Measurements from ENCODE around the gene PNLDC1. TPM values are rescaled to one million over a fixed set of nuclear protein-coding genes. Genes with fewer than 3 reads are reported as not detected.

PNLDC1 gene
- total RNA-seq, 1 donor from 2014 or later = not detected

DNA sequence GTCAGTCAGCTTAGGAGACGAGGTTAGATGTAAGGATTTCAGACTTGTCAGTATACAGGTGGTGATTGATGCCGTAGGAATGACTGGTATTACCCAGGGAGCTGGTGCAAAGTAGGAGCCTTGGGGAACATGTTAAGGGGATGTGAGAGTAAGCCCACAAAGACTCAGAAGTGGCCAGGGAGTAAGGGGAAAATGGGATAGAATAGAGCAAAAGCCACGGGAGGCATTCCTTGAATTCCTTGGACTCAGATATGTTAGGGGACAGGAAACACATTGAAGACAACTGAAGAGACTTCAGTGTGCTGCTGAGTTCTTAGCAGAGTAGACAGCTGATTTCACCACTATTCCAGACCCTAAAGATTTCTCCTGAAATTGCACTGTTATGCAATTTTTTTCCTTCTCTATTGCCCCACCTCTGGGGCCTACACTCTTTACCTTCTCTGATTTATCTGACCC is 39.4 kb upstream of the PNLDC1 start:
- H3K36me3 Mint-ChIP-seq (ENCODE audit: insufficient read depth) = peaks cover 26% of the 10 kb centered on the region
- H3K4me1 Mint-ChIP-seq (ENCODE audit: low read depth) = peaks cover 23% of the 10 kb centered on the region
- TF ChIP-seq, protein P1, sequence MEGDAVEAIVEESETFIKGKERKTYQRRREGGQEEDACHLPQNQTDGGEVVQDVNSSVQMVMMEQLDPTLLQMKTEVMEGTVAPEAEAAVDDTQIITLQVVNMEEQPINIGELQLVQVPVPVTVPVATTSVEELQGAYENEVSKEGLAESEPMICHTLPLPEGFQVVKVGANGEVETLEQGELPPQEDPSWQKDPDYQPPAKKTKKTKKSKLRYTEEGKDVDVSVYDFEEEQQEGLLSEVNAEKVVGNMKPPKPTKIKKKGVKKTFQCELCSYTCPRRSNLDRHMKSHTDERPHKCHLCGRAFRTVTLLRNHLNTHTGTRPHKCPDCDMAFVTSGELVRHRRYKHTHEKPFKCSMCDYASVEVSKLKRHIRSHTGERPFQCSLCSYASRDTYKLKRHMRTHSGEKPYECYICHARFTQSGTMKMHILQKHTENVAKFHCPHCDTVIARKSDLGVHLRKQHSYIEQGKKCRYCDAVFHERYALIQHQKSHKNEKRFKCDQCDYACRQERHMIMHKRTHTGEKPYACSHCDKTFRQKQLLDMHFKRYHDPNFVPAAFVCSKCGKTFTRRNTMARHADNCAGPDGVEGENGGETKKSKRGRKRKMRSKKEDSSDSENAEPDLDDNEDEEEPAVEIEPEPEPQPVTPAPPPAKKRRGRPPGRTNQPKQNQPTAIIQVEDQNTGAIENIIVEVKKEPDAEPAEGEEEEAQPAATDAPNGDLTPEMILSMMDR (IDR thresholded peaks at IDR 0.05; ENCODE audit: unreplicated experiment) = no peak
- H3K27me3 Mint-ChIP-seq = no peaks in the 10 kb centered on the region
- peak overlapping the region; percentile 92 for H3K4me3 Mint-ChIP-seq (ENCODE audit: low read depth)
- H3K9me3 Mint-ChIP-seq (ENCODE audit: low read depth) = no peaks in the 10 kb centered on the region
- DNase-seq (ENCODE audit: low spot score, unreplicated experiment) = no peak
- peak overlapping the region; percentile 98 for H3K27ac Mint-ChIP-seq

DNA sequence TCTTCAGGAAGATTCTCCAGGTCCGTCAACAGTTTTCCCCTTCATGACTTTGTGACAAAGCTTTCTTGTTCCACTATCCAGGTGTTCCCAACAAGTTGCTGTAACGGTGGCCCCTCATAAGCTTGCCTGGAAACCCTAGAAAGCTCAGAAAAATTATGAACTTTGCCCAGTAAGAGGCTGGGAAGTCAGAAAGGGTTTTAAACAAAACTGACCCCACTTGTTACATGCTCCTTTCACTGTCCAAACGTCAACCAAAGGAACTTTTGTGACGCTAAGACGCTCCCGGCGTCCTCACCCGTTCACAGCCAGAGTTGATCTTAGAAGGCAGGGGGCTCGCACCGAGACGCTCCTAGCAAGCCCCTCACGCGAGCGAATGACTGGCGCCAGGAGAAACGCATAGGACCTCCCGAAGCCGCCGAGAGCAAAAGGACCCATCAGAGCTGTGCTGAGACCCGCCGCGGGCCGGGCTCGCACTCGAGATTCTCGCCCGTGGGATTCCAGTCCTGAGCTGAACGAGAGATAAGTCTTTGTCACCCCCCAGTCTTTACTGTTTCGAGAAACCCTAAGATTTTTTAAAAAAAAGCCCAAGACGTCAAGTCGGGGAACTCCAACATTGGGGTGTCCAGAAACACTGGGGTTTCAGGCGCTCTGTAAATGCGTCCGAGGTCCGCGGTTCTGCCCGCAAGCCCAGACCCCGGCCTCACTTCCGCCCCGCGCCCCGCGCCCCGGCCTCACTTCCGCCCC is 38.8 kb upstream of the PNLDC1 start:
- TF ChIP-seq, protein P1 (IDR thresholded peaks at IDR 0.05; ENCODE audit: unreplicated experiment) = no peak
- peaks cover 24% of the 10 kb centered on the region for H3K36me3 Mint-ChIP-seq (ENCODE audit: insufficient read depth)
- H3K4me3 Mint-ChIP-seq (ENCODE audit: low read depth) = peak overlapping the region; percentile 92
- DNase-seq (ENCODE audit: low spot score, unreplicated experiment) = peak; percentile 15
- no peaks in the 10 kb centered on the region for H3K27me3 Mint-ChIP-seq
- no peaks in the 10 kb centered on the region for H3K9me3 Mint-ChIP-seq (ENCODE audit: low read depth)
- H3K27ac Mint-ChIP-seq = peak overlapping the region; percentile 98
- peaks cover 25% of the 10 kb centered on the region for H3K4me1 Mint-ChIP-seq (ENCODE audit: low read depth)

DNA sequence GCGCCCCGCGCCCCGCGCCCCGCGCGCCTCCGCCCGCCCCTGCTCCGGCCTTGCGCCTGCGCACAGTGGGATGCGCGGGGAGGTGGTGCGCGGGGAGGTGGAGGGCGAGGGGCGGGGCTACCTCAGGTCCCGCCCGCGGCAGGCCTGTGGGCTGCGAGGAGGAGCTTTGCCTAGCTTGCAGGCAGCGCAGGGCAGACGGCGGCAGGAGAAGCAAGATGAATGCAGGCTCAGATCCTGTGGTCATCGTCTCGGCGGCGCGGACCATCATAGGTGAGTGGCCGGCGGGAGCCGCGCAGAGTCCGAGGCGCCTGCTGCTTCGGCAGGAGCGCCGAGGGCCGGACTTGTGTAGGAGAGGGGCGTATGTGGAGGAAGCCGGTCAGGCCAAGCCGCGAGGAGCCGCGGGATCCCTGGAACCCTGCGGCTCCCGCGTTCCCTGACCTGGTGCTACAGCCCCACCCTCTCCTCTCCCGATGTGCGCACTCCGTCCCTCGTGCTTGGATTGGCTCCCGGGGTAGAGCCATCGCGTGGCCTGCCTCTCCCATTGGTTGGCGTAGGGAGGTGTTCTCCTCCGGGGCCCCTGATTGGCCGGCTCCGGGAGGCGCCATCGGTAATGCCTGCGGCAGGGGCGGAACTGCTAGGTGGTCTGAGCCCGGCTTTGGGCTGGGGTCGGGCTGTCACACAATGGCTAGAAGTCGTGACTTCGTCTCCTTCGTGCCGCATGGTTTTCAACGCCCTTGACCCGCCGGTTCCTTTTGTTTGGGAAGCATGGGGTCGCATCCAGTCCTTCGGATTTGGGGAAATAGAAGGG is 38.0 kb upstream of the PNLDC1 start, which contains the start of gene ACAT2:
ACAT2 (plus strand) TSS at position 173 of the 808 bp plus-strand sequence; CDS start at position 216, 43 bp downstream.
- TF ChIP-seq, protein P1 (IDR thresholded peaks at IDR 0.05; ENCODE audit: unreplicated experiment) = no peak
- peak; percentile 88 for DNase-seq (ENCODE audit: low spot score, unreplicated experiment)
- Mint-ChIP-seq H3K4me1 (ENCODE audit: low read depth) (peaks cover 25% of the 10 kb centered on the region), H3K27ac (peak within 1 kb of the TSS; percentile 98), H3K36me3 (ENCODE audit: insufficient read depth) (peaks cover 27% of the 10 kb centered on the region), H3K4me3 (ENCODE audit: low read depth) (peak within 1 kb of the TSS; percentile 92), H3K27me3 (no peaks in the 10 kb centered on the region), H3K9me3 (ENCODE audit: low read depth) (no peaks in the 10 kb centered on the region)

DNA sequence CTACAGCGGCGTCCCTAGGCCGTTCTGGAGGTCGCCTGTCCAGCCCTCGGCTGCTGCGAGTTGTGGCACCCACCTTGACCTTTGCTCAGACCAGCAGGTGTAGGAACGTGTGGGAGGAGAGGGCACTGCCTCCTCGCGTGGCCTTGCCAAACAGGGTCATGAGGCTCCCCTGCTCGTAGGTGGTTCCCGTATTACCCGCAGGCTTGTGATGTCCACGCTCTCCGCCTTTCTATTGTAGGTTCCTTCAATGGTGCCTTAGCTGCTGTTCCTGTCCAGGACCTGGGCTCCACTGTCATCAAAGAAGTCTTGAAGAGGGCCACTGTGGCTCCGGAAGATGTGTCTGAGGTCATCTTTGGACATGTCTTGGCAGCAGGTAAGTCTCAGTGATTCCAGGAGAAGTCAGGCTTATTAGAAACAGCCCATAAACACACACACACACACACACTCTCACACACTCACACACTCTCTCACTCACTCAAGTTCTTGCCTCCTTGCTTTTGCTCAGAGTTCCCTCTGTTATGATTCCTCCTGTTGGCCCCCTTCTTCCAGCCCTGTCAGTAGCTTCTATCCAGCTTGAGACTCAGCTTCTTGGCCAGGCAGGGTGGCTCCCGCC is 37.3 kb upstream of the PNLDC1 start:
- H3K9me3 Mint-ChIP-seq (ENCODE audit: low read depth) = no peaks in the 10 kb centered on the region
- no peaks in the 10 kb centered on the region for H3K27me3 Mint-ChIP-seq
- H3K4me3 Mint-ChIP-seq (ENCODE audit: low read depth) = peak overlapping the region; percentile 92
- H3K4me1 Mint-ChIP-seq (ENCODE audit: low read depth) = peaks cover 25% of the 10 kb centered on the region
- DNase-seq (ENCODE audit: low spot score, unreplicated experiment) = no peak
- H3K36me3 Mint-ChIP-seq (ENCODE audit: insufficient read depth) = peaks cover 31% of the 10 kb centered on the region
- H3K27ac Mint-ChIP-seq = peak overlapping the region; percentile 98
- TF ChIP-seq, protein P1 (IDR thresholded peaks at IDR 0.05; ENCODE audit: unreplicated experiment) = no peak

DNA sequence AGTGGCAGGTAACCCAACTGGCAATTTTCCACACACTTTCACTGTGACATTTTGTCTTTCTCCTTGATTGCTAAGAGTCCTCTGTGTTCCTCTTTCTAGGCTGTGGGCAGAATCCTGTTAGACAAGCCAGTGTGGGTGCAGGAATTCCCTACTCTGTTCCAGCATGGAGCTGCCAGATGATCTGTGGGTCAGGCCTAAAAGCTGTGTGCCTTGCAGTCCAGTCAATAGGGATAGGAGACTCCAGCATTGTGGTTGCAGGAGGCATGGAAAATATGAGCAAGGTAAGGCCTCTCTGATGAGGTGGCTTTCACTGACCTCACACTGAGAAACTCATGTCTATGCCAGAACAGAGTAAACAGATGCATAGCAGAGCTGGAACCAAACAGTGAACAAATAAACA is 33.2 kb upstream of the PNLDC1 start:
- no peak overlapping the region for H3K27ac Mint-ChIP-seq
- DNase-seq (ENCODE audit: low spot score, unreplicated experiment) = no peak
- H3K4me3 Mint-ChIP-seq (ENCODE audit: low read depth) = no peak overlapping the region
- peaks cover 5% of the 10 kb centered on the region for H3K9me3 Mint-ChIP-seq (ENCODE audit: low read depth)
- peaks cover 46% of the 10 kb centered on the region for H3K36me3 Mint-ChIP-seq (ENCODE audit: insufficient read depth)
- peaks cover 11% of the 10 kb centered on the region for H3K4me1 Mint-ChIP-seq (ENCODE audit: low read depth)
- TF ChIP-seq, protein P1 (IDR thresholded peaks at IDR 0.05; ENCODE audit: unreplicated experiment) = no peak
- no peaks in the 10 kb centered on the region for H3K27me3 Mint-ChIP-seq
